Calu3 (cell line): ENCODE measurements around the gene FBXO34. TPM values are rescaled to one million over a fixed set of nuclear protein-coding genes. Genes with fewer than 3 reads are reported as not detected.

ENCODE experiments used
- BruUV-seq: library from RNA; stranded (reverse); fragments of 400-500 nt; replicated peaks from 2 replicates; lab custom pipeline; 2021; lab: Mats Ljungman, UMichigan
- CTCF ChIA-PET: fragments of 300-600 bp; sonication (Branson Sonifier 250); formaldehyde crosslinking; loops from one replicate; lab custom pipeline; 2022; ENCODE audit warnings: antibody characterized with exemption; lab: Charles Lee
- DNase-seq: peaks from one replicate; pipeline ENCODE4 v3.0.0; 2022
- H3K27ac Mint-ChIP-seq: one replicate; pipeline ENCODE4 v1.8.0; 2022; ENCODE audit warnings: mixed read lengths; ENCODE audit not compliant: unreplicated experiment
- H3K27me3 Mint-ChIP-seq: one replicate; pipeline ENCODE4 v1.8.0; 2022; ENCODE audit warnings: mixed read lengths; ENCODE audit not compliant: unreplicated experiment
- H3K36me3 Mint-ChIP-seq: one replicate; pipeline ENCODE4 v1.8.0; 2022; ENCODE audit warnings: mild to moderate bottlenecking, moderate library complexity, mixed read lengths; ENCODE audit not compliant: insufficient read depth, unreplicated experiment
- H3K4me1 Mint-ChIP-seq: one replicate; pipeline ENCODE4 v1.8.0; 2022; ENCODE audit warnings: mild to moderate bottlenecking, low read depth, mixed read lengths; ENCODE audit not compliant: unreplicated experiment
- H3K4me3 Mint-ChIP-seq: one replicate; pipeline ENCODE4 v1.8.0; 2022; ENCODE audit warnings: mild to moderate bottlenecking, low read depth, moderate library complexity, mixed read lengths; ENCODE audit not compliant: unreplicated experiment
- H3K9me3 Mint-ChIP-seq: one replicate; pipeline ENCODE4 v1.8.0; 2022; ENCODE audit warnings: low read depth, mixed read lengths; ENCODE audit not compliant: unreplicated experiment
- intact Hi-C: fragments of 100-400 bp; cut with micrococcal nuclease; formaldehyde crosslinking; loops from one replicate; pipeline ENCODE4 v1.10.0; 2022; ENCODE audit not compliant: unreplicated experiment
- total RNA-seq: library from RNA; stranded (reverse); gene quantifications from 2 replicates; pipeline ENCODE4 v1.2.3, GENCODE V29; 2022
- TF ChIP-seq, protein P1 (sequence below): fragments of 200-600 bp; IDR thresholded peaks from one replicate; pipeline ENCODE4 v1.8.0; 2022; ENCODE audit warnings: antibody characterized with exemption; ENCODE audit not compliant: unreplicated experiment

FBXO34 gene
- total RNA-seq, 1 experiment from 2014 or later = 30.0 TPM

DNA sequence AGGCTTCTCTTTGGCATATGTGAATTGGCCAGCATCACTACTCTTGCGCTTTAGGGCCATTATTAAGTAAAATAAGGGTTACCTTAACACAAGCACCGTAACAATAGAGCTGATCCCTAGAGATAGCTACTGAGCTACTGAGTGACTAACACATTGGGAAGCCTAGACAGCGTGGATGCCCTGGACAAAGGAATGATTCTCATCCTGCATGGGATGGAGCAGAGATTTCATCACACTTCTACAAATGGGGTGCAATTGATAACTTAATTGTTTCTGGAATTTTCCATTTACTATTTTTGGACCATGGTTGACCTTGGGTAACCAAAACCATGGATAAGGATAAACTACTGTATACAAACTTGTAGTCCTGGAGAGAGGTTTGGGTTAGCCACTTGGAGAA lies 57.1 kb downstream of the FBXO34 start:
- Mint-ChIP-seq H3K9me3 (no peaks in the 10 kb centered on the region), H3K36me3 (peaks cover 9% of the 10 kb centered on the region), H3K4me1 (peaks cover 36% of the 10 kb centered on the region), H3K27me3 (no peaks in the 10 kb centered on the region), H3K27ac (no peak overlapping the region), H3K4me3 (no peak overlapping the region)
- intact Hi-C loops = no loop called here
- TF ChIP-seq, protein P1, sequence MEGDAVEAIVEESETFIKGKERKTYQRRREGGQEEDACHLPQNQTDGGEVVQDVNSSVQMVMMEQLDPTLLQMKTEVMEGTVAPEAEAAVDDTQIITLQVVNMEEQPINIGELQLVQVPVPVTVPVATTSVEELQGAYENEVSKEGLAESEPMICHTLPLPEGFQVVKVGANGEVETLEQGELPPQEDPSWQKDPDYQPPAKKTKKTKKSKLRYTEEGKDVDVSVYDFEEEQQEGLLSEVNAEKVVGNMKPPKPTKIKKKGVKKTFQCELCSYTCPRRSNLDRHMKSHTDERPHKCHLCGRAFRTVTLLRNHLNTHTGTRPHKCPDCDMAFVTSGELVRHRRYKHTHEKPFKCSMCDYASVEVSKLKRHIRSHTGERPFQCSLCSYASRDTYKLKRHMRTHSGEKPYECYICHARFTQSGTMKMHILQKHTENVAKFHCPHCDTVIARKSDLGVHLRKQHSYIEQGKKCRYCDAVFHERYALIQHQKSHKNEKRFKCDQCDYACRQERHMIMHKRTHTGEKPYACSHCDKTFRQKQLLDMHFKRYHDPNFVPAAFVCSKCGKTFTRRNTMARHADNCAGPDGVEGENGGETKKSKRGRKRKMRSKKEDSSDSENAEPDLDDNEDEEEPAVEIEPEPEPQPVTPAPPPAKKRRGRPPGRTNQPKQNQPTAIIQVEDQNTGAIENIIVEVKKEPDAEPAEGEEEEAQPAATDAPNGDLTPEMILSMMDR = no peak
- CTCF ChIA-PET = no interaction called here
- no TSS peak for BruUV-seq
- no peak for DNase-seq

- H3K36me3 Mint-ChIP-seq = peaks cover 24% of the 10 kb centered on the region
- peaks cover 54% of the 10 kb centered on the region for H3K4me1 Mint-ChIP-seq
- no peaks in the 10 kb centered on the region for H3K27me3 Mint-ChIP-seq
- H3K27ac Mint-ChIP-seq = no peak overlapping the region
- H3K9me3 Mint-ChIP-seq = no peaks in the 10 kb centered on the region
- TF ChIP-seq, protein P1 = no peak
- H3K4me3 Mint-ChIP-seq = no peak overlapping the region
- intact Hi-C loops = no loop called here
- CTCF ChIA-PET = no interaction called here
- no peak for DNase-seq
- BruUV-seq = no TSS peak
Measured at GRCh38 chr14:55329999-55330710, 58.9 kb downstream of the FBXO34 start.

- Mint-ChIP-seq H3K4me3 (peak overlapping the region; percentile 64), H3K9me3 (no peaks in the 10 kb centered on the region), H3K36me3 (peaks cover 26% of the 10 kb centered on the region), H3K4me1 (peaks cover 54% of the 10 kb centered on the region), H3K27ac (peak overlapping the region; percentile 70), H3K27me3 (no peaks in the 10 kb centered on the region)
- TF ChIP-seq, protein P1 = no peak
- CTCF ChIA-PET = interaction anchor here (0.6 to 2.2 kb wide), 4 partner anchors 22 to 197 kb away, joined by 3 to 7 read pairs (median 4); no protein-coding TSS in a partner anchor
- no TSS peak for BruUV-seq
- intact Hi-C loops = no loop called here
- no peak for DNase-seq
Measured at GRCh38 chr14:55332654-55333570, 61.7 kb downstream of the FBXO34 start.

DNA sequence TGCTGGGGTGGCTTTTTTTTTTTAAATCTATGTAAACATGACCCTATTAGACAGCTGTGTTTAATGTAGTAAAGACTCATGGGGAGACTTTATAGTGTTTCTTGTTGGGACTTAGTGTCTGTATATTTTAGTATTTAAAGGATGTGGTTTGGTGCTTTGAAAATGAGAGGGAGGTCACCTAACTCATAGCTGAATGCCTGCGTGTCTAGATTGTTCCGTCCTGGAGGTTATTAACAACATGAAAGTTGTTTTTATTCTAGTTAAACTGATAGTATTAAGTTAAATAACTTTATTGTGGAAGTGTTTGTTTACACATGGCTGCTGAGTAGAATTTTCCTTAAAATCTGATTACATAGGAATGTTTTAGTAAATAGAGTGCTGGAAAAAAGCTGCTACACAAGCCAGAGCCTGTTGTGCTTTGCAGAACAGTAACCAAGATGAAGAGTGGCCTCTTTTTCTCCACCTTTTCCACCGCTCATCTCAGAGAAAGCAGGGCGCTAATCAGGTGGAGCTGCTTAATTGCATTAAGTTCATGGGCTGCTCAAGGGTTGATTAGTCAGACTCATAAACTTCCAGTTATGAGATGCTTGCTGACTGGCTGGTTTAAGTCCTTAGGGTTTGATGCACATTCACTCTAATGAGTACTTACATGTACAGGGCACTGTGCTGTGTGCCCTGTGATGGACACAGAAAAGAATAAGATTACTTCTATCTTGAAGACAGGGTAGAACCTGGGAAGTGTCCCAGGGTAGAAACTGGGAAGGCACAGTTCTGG lies 62.7 kb downstream of the FBXO34 start:
- Mint-ChIP-seq H3K4me1 (peaks cover 54% of the 10 kb centered on the region), H3K4me3 (peak overlapping the region; percentile 64), H3K36me3 (peaks cover 33% of the 10 kb centered on the region), H3K27ac (peak overlapping the region; percentile 94), H3K9me3 (no peaks in the 10 kb centered on the region), H3K27me3 (no peaks in the 10 kb centered on the region)
- BruUV-seq = no TSS peak
- no peak for DNase-seq
- TF ChIP-seq, protein P1 = no peak
- intact Hi-C loops = no loop called here
- CTCF ChIA-PET = interaction anchor here (1.5 to 2.2 kb wide), 2 partner anchors 21 to 62 kb away, joined by 3 to 7 read pairs; no protein-coding TSS in a partner anchor
